ENCODE results near the gene TUBA4A. TPM values are rescaled to one million over a fixed set of nuclear protein-coding genes. Genes with fewer than 3 reads are reported as not detected.

TUBA4A gene
- total RNA-seq, 4 donors from 2014 or later = 39.2 to 101 (median 70.8) TPM

DNA sequence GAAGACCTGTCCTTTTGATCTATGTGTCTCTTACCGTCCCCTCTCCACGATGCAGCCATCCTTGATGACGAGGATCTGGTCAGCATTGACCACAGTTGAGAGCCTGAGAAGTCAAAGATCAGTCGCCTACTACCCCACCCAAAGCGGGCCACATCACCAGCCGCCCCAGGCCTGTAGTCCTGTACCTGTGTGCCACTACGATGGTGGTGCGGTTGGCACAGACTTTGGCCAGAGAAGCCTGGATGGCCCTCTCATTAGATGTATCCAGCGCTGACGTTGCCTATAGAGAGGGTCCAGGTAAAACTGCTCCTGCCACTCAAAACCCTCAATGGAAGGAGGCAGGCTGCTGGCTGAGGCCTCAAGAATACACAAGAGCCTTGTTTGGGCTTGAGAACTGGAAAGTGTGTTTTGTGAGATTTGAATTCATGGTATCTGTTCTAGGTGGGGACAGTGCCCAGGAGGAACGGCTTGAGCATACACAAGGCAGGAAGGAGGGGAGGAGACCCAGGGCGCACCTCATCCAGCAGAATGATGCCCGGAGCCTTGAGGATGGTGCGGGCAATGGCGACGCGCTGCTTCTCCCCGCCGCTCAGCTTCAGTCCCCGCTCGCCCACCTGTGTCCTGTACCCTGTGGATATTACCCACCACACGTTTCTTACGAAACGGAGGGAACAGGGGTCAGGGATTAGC lies 43.4 kb downstream of the TUBA4A start:
- Histone ChIP-seq H3K27me3 (no peaks in the 10 kb centered on the region), H3K4me1 (peaks cover 7 to 21% (median 20%) of the 10 kb centered on the region in 4 donors), H3K27ac (peak overlapping the region in 2 of 4 donors; percentile 8 to 9), H3K36me3 (peaks cover 0 to 4% (median 0%) of the 10 kb centered on the region in 4 donors), H3K9me3 (no peaks in the 10 kb centered on the region), H3K4me3 (no peak overlapping the region)
- in situ Hi-C loops (cut with MboI; ENCODE audit: low pct_ligation_motif_present in 1 of 4, low pct_unique_long_range_greater_than_20kb in 1 of 4, low sequenced_read_pairs in 3 of 4) = loop anchor here in 1 of 4 donors (10.0 kb wide), 1 partner anchor 46 kb away; the partner anchor contains the start of gene NHEJ1
- WGBS, 2 donors (ENCODE audit: low coverage in 1 of 2) = 96 to 100% methylated on average over 7 to 24 of the region's 24 CpGs
- no peak for TF ChIP-seq POLR2AphosphoS5 (IDR thresholded peaks at IDR 0.05)
- TF ChIP-seq, protein P1, sequence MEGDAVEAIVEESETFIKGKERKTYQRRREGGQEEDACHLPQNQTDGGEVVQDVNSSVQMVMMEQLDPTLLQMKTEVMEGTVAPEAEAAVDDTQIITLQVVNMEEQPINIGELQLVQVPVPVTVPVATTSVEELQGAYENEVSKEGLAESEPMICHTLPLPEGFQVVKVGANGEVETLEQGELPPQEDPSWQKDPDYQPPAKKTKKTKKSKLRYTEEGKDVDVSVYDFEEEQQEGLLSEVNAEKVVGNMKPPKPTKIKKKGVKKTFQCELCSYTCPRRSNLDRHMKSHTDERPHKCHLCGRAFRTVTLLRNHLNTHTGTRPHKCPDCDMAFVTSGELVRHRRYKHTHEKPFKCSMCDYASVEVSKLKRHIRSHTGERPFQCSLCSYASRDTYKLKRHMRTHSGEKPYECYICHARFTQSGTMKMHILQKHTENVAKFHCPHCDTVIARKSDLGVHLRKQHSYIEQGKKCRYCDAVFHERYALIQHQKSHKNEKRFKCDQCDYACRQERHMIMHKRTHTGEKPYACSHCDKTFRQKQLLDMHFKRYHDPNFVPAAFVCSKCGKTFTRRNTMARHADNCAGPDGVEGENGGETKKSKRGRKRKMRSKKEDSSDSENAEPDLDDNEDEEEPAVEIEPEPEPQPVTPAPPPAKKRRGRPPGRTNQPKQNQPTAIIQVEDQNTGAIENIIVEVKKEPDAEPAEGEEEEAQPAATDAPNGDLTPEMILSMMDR (IDR thresholded peaks at IDR 0.05) = no peak
- no peak for TF ChIP-seq POLR2A (IDR thresholded peaks at IDR 0.05)
- TF ChIP-seq EP300 (IDR thresholded peaks at IDR 0.05; ENCODE audit: low read depth) = no peak
- intact Hi-C loops (cut with DNase I; ENCODE audit: low total_unique reads) = no loop called here
- no peak for DNase-seq

DNA sequence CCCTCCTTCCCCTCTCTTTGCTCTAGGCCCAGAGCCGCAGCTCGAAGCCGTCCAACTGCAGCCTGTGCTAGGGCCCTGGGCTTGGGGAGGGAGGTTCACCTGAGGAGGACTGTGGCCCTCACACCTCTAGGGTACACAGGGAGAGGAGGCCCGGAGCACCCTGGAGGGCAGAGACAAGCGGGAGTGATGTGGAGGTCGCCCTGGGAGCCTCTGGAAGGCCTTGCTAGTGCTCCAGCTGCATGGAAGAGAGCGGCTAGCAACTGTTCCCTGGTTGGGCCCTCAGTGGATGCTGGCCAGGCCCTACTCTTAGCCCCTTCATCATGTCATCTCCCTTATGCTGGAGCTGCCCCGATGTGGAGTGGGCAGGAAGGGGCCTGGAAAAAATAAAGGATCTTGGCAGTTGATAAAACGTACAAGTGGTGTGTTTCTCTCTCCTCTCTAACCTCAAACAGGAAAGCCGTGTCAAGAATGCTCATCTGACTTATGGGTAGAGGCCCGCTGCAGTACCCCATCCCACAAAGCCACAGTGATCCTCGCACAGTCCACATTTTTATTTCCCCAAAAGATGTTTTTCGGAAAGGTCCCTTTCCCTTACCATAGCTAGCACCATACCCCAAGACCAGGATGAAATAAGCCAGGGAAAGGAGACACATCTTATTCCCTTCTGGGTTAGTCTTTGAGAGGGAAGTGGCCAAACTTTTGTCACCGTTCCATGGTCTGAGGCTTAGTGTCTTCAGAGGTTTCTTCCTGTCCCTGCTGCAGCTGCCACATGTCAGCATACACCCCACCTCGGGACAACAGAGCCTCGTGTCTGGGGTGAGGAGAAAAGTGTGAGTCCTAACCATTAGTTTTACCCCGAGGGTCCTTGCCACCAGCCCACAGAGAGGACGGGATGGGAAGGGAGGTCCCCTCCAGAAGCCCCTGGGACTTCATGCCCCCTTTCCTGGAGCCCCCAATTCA lies 44.2 kb downstream of the TUBA4A start:
- peak overlapping the region in 3 of 4 donors; percentile 6 to 9 (median 8) for H3K27ac ChIP-seq
- intact Hi-C loops (cut with DNase I; ENCODE audit: low total_unique reads) = no loop called here
- no peaks in the 10 kb centered on the region for H3K9me3 ChIP-seq
- peaks cover 7 to 21% (median 20%) of the 10 kb centered on the region in 4 donors for H3K4me1 ChIP-seq
- TF ChIP-seq, protein P1 (IDR thresholded peaks at IDR 0.05) = no peak
- no peak for TF ChIP-seq EP300 (IDR thresholded peaks at IDR 0.05; ENCODE audit: low read depth)
- no peak for TF ChIP-seq POLR2AphosphoS5 (IDR thresholded peaks at IDR 0.05)
- no peak for TF ChIP-seq POLR2A (IDR thresholded peaks at IDR 0.05)
- peaks cover 0 to 4% (median 0%) of the 10 kb centered on the region in 4 donors for H3K36me3 ChIP-seq
- no peak for DNase-seq
- no peak overlapping the region for H3K4me3 ChIP-seq
- no peaks in the 10 kb centered on the region for H3K27me3 ChIP-seq
- in situ Hi-C loops (cut with MboI; ENCODE audit: low pct_ligation_motif_present in 1 of 4, low pct_unique_long_range_greater_than_20kb in 1 of 4, low sequenced_read_pairs in 3 of 4) = loop anchor here in 2 of 4 donors (5.0 to 10.0 kb wide), 2 partner anchors 37 to 45 kb away; partner anchors contain the start of genes NHEJ1 (in 1 of the 2) and SLC23A3 (in 1 of the 2)
- WGBS, 2 donors (ENCODE audit: low coverage in 1 of 2) = 76 to 77% methylated on average over 7 to 18 of the region's 18 CpGs

DNA sequence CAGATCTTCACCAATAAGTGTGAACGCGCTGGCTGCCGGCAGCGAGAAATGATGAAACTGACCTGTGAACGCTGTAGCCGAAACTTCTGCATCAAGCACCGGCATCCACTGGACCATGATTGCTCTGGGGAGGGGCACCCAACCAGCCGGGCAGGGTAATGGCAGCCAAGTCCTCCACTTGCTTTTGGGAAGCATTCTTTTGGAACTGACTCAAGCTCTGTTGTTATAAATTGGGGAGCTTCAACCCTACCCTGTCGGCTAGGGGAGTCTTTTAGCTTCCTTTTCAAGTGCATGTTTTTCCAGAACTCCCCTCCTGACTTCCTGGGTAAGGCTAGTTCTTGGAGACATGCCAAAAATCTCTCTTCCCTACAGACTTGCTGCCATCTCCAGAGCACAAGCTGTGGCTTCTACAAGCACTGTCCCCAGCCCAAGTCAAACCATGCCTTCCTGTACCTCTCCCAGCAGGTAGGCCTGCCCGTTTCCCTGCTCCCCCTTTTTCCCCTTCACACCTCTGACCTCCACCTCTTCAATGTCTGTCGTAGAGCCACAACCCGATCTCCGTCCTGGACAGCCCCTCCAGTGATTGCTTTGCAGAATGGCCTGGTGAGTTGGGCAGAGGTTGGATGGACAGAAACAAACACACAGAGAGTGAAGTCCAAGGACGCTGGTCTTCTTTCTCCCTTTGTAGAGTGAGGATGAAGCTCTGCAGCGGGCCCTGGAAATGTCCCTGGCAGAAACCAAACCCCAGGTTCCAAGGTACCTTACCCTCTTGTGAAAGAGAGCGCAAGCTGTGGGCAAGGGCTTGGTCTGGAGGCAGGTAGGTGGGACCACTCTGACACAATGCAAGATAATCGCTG lies 45.6 kb downstream of the TUBA4A start:
- H3K27me3 ChIP-seq = no peaks in the 10 kb centered on the region
- peak overlapping the region in 1 of 4 donors; percentile 73 for H3K4me3 ChIP-seq
- no peaks in the 10 kb centered on the region for H3K9me3 ChIP-seq
- DNase-seq = no peak
- H3K27ac ChIP-seq = peak overlapping the region; percentile 93 to 99 (median 96)
- no peaks in the 10 kb centered on the region for H3K36me3 ChIP-seq
- 62 to 73% methylated on average over 3 to 17 of the region's 17 CpGs for WGBS, 2 donors (ENCODE audit: low coverage in 1 of 2)
- intact Hi-C loops (cut with DNase I; ENCODE audit: low total_unique reads) (no loop called here), in situ Hi-C loops (cut with MboI; ENCODE audit: low pct_ligation_motif_present in 1 of 4, low pct_unique_long_range_greater_than_20kb in 1 of 4, low sequenced_read_pairs in 3 of 4) (loop anchor here in 1 of 4 donors (5.0 kb wide), 1 partner anchor 36 kb away; the partner anchor contains the start of gene SLC23A3)
- TF ChIP-seq, protein P1 (IDR thresholded peaks at IDR 0.05) = no peak
- TF ChIP-seq POLR2A (IDR thresholded peaks at IDR 0.05) (no peak), EP300 (IDR thresholded peaks at IDR 0.05; ENCODE audit: low read depth) (no peak), POLR2AphosphoS5 (IDR thresholded peaks at IDR 0.05) (no peak)
- H3K4me1 ChIP-seq = peaks cover 7 to 21% (median 20%) of the 10 kb centered on the region in 4 donors
